A549 (cell line): Measurements from ENCODE around the gene ABI3.

ENCODE experiments used
- CTCF ChIP-seq: fragments of >200 bp; sonication (Bioruptor Twin); formaldehyde crosslinking; IDR thresholded peaks from 3 replicates; pipeline ENCODE4 v1.5.1; 2016
- EP300 ChIP-seq, 2 experiments: fragments of >200 bp; sonication (Bioruptor Twin); formaldehyde crosslinking; IDR thresholded peaks; 2 replicates in 1 of 2; 3 replicates in 1 of 2; pipeline ENCODE4 v1.6.1; 2016 to 2017
- HDAC2 ChIP-seq: fragments of 200-600 bp; sonication (generic); IDR thresholded peaks from 2 replicates; pipeline ENCODE4 v1.6.1; 2016
- HOXA7 ChIP-seq: fragments of 250-450 bp; sonication (Bioruptor Pico); IDR thresholded peaks from 2 replicates; pipeline ENCODE4 v1.5.0; 2020; ENCODE audit warnings: mild to moderate bottlenecking, moderate library complexity
- JUN ChIP-seq, 2 experiments: fragments of >200 bp; sonication (Bioruptor Twin); formaldehyde crosslinking; IDR thresholded peaks; 2 replicates in 1 of 2; 3 replicates in 1 of 2; pipeline ENCODE4 v1.6.1; 2016 to 2017
- MAX ChIP-seq: IDR thresholded peaks from 2 replicates; pipeline ENCODE4 v1.6.1; 2012
- NFE2L2 ChIP-seq: fragments of 150-350 bp; conservative IDR thresholded peaks from 2 replicates; pipeline ENCODE4 v1.6.1; 2014; ENCODE audit warnings: low read length
- POLR2A ChIP-seq: IDR thresholded peaks from 2 replicates; pipeline ENCODE4 v1.6.1; 2012; ENCODE audit warnings: mild to moderate bottlenecking, low read length
- POLR2AphosphoS2 ChIP-seq: conservative IDR thresholded peaks from 2 replicates; pipeline ENCODE4 v1.6.1; 2012; ENCODE audit warnings: low read length, improper control_type of control experiment, inconsistent platforms
- RAD21 ChIP-seq, 2 experiments: fragments of >200 bp in 1 of 2; sonication (Bioruptor Twin) in 1 of 2; formaldehyde crosslinking in 1 of 2; IDR thresholded peaks in 1 of 2; conservative IDR thresholded peaks in 1 of 2; 2 replicates in 1 of 2; 3 replicates in 1 of 2; pipeline ENCODE4 v1.6.1; 2012 to 2018; ENCODE audit warnings: inconsistent platforms in 1 of 2
- RFX5 ChIP-seq: fragments of 450-650 bp; IDR thresholded peaks from 2 replicates; pipeline ENCODE4 v1.7.1; 2014; ENCODE audit warnings: antibody characterized with exemption, mild to moderate bottlenecking, moderate library complexity
- TF ChIP-seq, protein P1 (sequence below): fragments of 450-650 bp; IDR thresholded peaks from 2 replicates; pipeline ENCODE4 v1.6.1; 2014; ENCODE audit warnings: antibody characterized with exemption

- no peak for TF ChIP-seq POLR2A
- TF ChIP-seq HDAC2 = no peak
- TF ChIP-seq POLR2AphosphoS2 = no peak
- no peak for TF ChIP-seq NFE2L2
- no peak for TF ChIP-seq RAD21 (conservative IDR thresholded peaks at IDR 0.05 in 1 of 2, IDR thresholded peaks at IDR 0.05 in 1 of 2)
- no peak for TF ChIP-seq RFX5
- no peak for TF ChIP-seq CTCF
- TF ChIP-seq EP300 (IDR thresholded peaks at IDR 0.05) = no peak
- TF ChIP-seq MAX = no peak
- TF ChIP-seq JUN (IDR thresholded peaks at IDR 0.05) = no peak
- TF ChIP-seq, protein P1, sequence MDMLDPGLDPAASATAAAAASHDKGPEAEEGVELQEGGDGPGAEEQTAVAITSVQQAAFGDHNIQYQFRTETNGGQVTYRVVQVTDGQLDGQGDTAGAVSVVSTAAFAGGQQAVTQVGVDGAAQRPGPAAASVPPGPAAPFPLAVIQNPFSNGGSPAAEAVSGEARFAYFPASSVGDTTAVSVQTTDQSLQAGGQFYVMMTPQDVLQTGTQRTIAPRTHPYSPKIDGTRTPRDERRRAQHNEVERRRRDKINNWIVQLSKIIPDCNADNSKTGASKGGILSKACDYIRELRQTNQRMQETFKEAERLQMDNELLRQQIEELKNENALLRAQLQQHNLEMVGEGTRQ = no peak
- TF ChIP-seq HOXA7 (CRISPR knock-in tag) = no peak
These were observed 16.3 kb upstream of the ABI3 start for GRCh38 chr17:49194297-49194607.
